Measurements from ENCODE around the gene AFDN. TPM values are rescaled to one million over a fixed set of nuclear protein-coding genes. Genes with fewer than 3 reads are reported as not detected.

The AFDN gene
- total RNA-seq, 4 donors from 2014 or later, result 196 to 311 (median 224) TPM

- intact Hi-C loops (cut with DNase I), result no loop called here
- H3K27me3 ChIP-seq, result no peaks in the 10 kb centered on the region
- TF ChIP-seq CTCF (IDR thresholded peaks at IDR 0.05) (no peak), POLR2A (IDR thresholded peaks at IDR 0.05) (no peak)
- no peak for DNase-seq
- H3K36me3 ChIP-seq, result peaks cover 45 to 50% of the 10 kb centered on the region in 2 donors
- WGBS, 2 donors, result 90 to 94% methylated on average over 2 of the region's 2 CpGs
- no peaks in the 10 kb centered on the region for H3K4me1 ChIP-seq
- H3K4me3 ChIP-seq (replicated peaks in 1 of 3), result no peak overlapping the region
- no peaks in the 10 kb centered on the region for H3K9me3 ChIP-seq
- no peak overlapping the region for H3K27ac ChIP-seq
Measured at GRCh38 chr6:167917551-167918154, 90.9 kb downstream of the AFDN start.

- Histone ChIP-seq H3K9me3 (no peaks in the 10 kb centered on the region), H3K4me3 (replicated peaks in 1 of 3) (no peak overlapping the region), H3K27ac (no peak overlapping the region), H3K27me3 (no peaks in the 10 kb centered on the region), H3K4me1 (no peaks in the 10 kb centered on the region), H3K36me3 (peaks cover 47 to 49% of the 10 kb centered on the region in 2 donors)
- DNase-seq, result no peak
- no peak for TF ChIP-seq CTCF (IDR thresholded peaks at IDR 0.05)
- TF ChIP-seq POLR2A (IDR thresholded peaks at IDR 0.05), result no peak
- WGBS, 2 donors, result 91 to 96% methylated on average over 14 of the region's 14 CpGs
- intact Hi-C loops (cut with DNase I), result no loop called here
Measured at GRCh38 chr6:167918548-167919278, 92.0 kb downstream of the AFDN start.

GRCh38 chr6:167919349-167919748, 92.6 kb downstream of the AFDN start:
- Histone ChIP-seq H3K9me3 (no peaks in the 10 kb centered on the region), H3K4me1 (no peaks in the 10 kb centered on the region), H3K36me3 (peaks cover 43 to 47% of the 10 kb centered on the region in 2 donors), H3K27me3 (no peaks in the 10 kb centered on the region), H3K4me3 (replicated peaks in 1 of 3) (no peak overlapping the region), H3K27ac (no peak overlapping the region)
- TF ChIP-seq CTCF (IDR thresholded peaks at IDR 0.05) (no peak), POLR2A (IDR thresholded peaks at IDR 0.05) (no peak)
- 94 to 98% methylated on average over 3 of the region's 3 CpGs for WGBS, 2 donors
- intact Hi-C loops (cut with DNase I), result no loop called here
- no peak for DNase-seq

- Histone ChIP-seq H3K36me3 (peaks cover 40 to 45% of the 10 kb centered on the region in 2 donors), H3K4me1 (no peaks in the 10 kb centered on the region), H3K9me3 (no peaks in the 10 kb centered on the region), H3K27ac (no peak overlapping the region), H3K4me3 (replicated peaks in 1 of 3) (no peak overlapping the region), H3K27me3 (no peaks in the 10 kb centered on the region)
- intact Hi-C loops (cut with DNase I), result no loop called here
- no peak for DNase-seq
- TF ChIP-seq POLR2A (IDR thresholded peaks at IDR 0.05) (no peak), CTCF (IDR thresholded peaks at IDR 0.05) (no peak)
- 91 to 92% methylated on average over 8 of the region's 8 CpGs for WGBS, 2 donors
Measured at GRCh38 chr6:167920165-167920564, 93.5 kb downstream of the AFDN start.

GRCh38 chr6:167921831-167922230, 95.1 kb downstream of the AFDN start:
- Histone ChIP-seq H3K36me3 (peaks cover 36 to 47% of the 10 kb centered on the region in 2 donors), H3K4me1 (no peaks in the 10 kb centered on the region), H3K27me3 (no peaks in the 10 kb centered on the region), H3K4me3 (replicated peaks in 1 of 3) (no peak overlapping the region), H3K9me3 (no peaks in the 10 kb centered on the region), H3K27ac (no peak overlapping the region)
- intact Hi-C loops (cut with DNase I), result no loop called here
- WGBS, 2 donors, result 90 to 91% methylated on average over 6 of the region's 6 CpGs
- no peak for DNase-seq
- TF ChIP-seq CTCF (IDR thresholded peaks at IDR 0.05), result no peak
- no peak for TF ChIP-seq POLR2A (IDR thresholded peaks at IDR 0.05)

Measured in thyroid gland (tissue), 4 donors.